ENCODE measurements around the gene PFAS.

DNA sequence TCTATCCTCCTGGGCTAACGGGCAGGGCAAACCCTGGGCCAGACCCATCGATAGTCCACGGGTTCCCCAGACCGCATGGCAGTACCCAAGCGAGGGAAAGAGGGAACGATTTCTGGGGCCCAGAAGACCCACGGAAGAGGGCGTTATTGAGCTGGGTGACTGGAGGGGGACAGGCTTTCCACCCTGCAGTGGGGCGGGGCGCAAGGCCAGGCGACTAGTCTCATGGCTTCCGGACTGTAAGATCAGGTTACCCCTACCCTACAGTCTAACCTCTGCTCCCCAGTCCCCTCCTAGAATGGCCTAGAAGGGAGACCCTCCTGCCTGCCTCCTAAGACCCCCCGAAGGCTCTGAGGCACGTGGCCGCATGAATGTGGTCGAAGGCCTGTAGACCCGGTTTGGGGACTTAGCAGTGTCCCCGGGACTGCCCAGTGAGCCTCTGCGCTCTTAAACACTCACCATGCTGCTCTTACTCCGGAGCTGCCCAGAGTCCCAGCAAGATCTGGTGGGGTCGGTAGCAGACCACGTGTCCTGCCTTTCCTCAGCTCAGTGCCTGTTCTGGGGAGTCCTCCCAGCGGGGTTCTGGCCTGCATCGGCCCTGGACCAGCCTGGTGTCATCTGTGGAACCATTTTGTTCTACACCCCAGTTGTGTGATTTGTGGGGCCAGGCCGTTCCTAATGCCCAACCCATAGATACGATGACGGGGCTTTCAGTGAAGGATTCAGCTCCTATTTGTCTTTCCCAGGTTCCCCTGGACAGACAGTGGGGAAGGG lies 25.5 kb upstream of the PFAS start:
- TF ChIP-seq, protein P1, sequence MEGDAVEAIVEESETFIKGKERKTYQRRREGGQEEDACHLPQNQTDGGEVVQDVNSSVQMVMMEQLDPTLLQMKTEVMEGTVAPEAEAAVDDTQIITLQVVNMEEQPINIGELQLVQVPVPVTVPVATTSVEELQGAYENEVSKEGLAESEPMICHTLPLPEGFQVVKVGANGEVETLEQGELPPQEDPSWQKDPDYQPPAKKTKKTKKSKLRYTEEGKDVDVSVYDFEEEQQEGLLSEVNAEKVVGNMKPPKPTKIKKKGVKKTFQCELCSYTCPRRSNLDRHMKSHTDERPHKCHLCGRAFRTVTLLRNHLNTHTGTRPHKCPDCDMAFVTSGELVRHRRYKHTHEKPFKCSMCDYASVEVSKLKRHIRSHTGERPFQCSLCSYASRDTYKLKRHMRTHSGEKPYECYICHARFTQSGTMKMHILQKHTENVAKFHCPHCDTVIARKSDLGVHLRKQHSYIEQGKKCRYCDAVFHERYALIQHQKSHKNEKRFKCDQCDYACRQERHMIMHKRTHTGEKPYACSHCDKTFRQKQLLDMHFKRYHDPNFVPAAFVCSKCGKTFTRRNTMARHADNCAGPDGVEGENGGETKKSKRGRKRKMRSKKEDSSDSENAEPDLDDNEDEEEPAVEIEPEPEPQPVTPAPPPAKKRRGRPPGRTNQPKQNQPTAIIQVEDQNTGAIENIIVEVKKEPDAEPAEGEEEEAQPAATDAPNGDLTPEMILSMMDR (IDR thresholded peaks at IDR 0.05), result no peak
- no peak for TF ChIP-seq POLR2A (IDR thresholded peaks at IDR 0.05)
